ENCODE measurements around the gene PAXIP1. TPM values are rescaled to one million over a fixed set of nuclear protein-coding genes. Genes with fewer than 3 reads are reported as not detected.
A peak's percentile ranks its signal among the peaks of the same experiment; 100 is the strongest.

The PAXIP1 gene
- total and polyA plus RNA-seq, 2 donors: 20.9 to 24.8 TPM

- peak overlapping the region in 1 of 2 donors; percentile 60 for H3K27ac ChIP-seq (ENCODE audit: low read depth in 1 of 2, low read length in 1 of 2)
- H3K36me3 ChIP-seq (ENCODE audit: control insufficient read depth in 2 of 2, insufficient read depth in 2 of 2, low read length in 1 of 2): peaks cover 28 to 34% of the 10 kb centered on the region in 2 donors
- peak in 2 of 9 donors; percentile 11 to 37 for DNase-seq (ENCODE audit: low read depth in 6 of 9, low spot score in 9 of 9)
- no peaks in the 10 kb centered on the region for H3K9me3 ChIP-seq (ENCODE audit: control insufficient read depth in 2 of 2, insufficient read depth in 1 of 2, low read length in 1 of 2)
- H3K4me1 ChIP-seq (ENCODE audit: control insufficient read depth in 2 of 2, insufficient read depth in 2 of 2, low read length in 2 of 2): peaks cover 12 to 21% of the 10 kb centered on the region in 2 donors
- 18% methylated on average over 24 of the region's 24 CpGs for WGBS
- H3K4me3 ChIP-seq (ENCODE audit: low read length in 2 of 2): peak overlapping the region; percentile 54 to 80
- no peaks in the 10 kb centered on the region for H3K27me3 ChIP-seq (ENCODE audit: control insufficient read depth in 2 of 2, insufficient read depth in 1 of 2, low read length in 1 of 2)
Measured at GRCh38 chr7:155001756-155002410, 1.0 kb downstream of the PAXIP1 start.

GRCh38 chr7:155000795-155001194 lies 2.1 kb downstream of the PAXIP1 start:
- Histone ChIP-seq H3K4me3 (ENCODE audit: low read length in 2 of 2) (peak overlapping the region in 1 of 2 donors; percentile 80), H3K27me3 (ENCODE audit: control insufficient read depth in 2 of 2, insufficient read depth in 1 of 2, low read length in 1 of 2) (no peaks in the 10 kb centered on the region), H3K4me1 (ENCODE audit: control insufficient read depth in 2 of 2, insufficient read depth in 2 of 2, low read length in 2 of 2) (peaks cover 12 to 23% of the 10 kb centered on the region in 2 donors), H3K36me3 (ENCODE audit: control insufficient read depth in 2 of 2, insufficient read depth in 2 of 2, low read length in 1 of 2) (peaks cover 30 to 36% of the 10 kb centered on the region in 2 donors), H3K9me3 (ENCODE audit: control insufficient read depth in 2 of 2, insufficient read depth in 1 of 2, low read length in 1 of 2) (no peaks in the 10 kb centered on the region), H3K27ac (ENCODE audit: low read depth in 1 of 2, low read length in 1 of 2) (no peak overlapping the region)
- DNase-seq (ENCODE audit: low read depth in 6 of 9, low spot score in 9 of 9): peak in 2 of 9 donors; percentile 4 to 45
- WGBS: 93% methylated on average over 2 of the region's 2 CpGs

GRCh38 chr7:154998481-154998880 lies 4.4 kb downstream of the PAXIP1 start:
- WGBS: 98% methylated on average over 3 of the region's 3 CpGs
- Histone ChIP-seq H3K36me3 (ENCODE audit: control insufficient read depth in 2 of 2, insufficient read depth in 2 of 2, low read length in 1 of 2) (peaks cover 34 to 49% of the 10 kb centered on the region in 2 donors), H3K27ac (ENCODE audit: low read depth in 1 of 2, low read length in 1 of 2) (no peak overlapping the region), H3K4me1 (ENCODE audit: control insufficient read depth in 2 of 2, insufficient read depth in 2 of 2, low read length in 2 of 2) (peaks cover 9 to 23% of the 10 kb centered on the region in 2 donors), H3K27me3 (ENCODE audit: control insufficient read depth in 2 of 2, insufficient read depth in 1 of 2, low read length in 1 of 2) (no peaks in the 10 kb centered on the region), H3K4me3 (ENCODE audit: low read length in 2 of 2) (no peak overlapping the region), H3K9me3 (ENCODE audit: control insufficient read depth in 2 of 2, insufficient read depth in 1 of 2, low read length in 1 of 2) (no peaks in the 10 kb centered on the region)
- DNase-seq (ENCODE audit: low read depth in 6 of 9, low spot score in 9 of 9): no peak

- H3K9me3 ChIP-seq (ENCODE audit: control insufficient read depth in 2 of 2, insufficient read depth in 1 of 2, low read length in 1 of 2): no peaks in the 10 kb centered on the region
- DNase-seq (ENCODE audit: low read depth in 6 of 9, low spot score in 9 of 9): no peak
- peaks cover 9 to 23% of the 10 kb centered on the region in 2 donors for H3K4me1 ChIP-seq (ENCODE audit: control insufficient read depth in 2 of 2, insufficient read depth in 2 of 2, low read length in 2 of 2)
- H3K27me3 ChIP-seq (ENCODE audit: control insufficient read depth in 2 of 2, insufficient read depth in 1 of 2, low read length in 1 of 2): no peaks in the 10 kb centered on the region
- peak overlapping the region; percentile 27 for H3K27ac ChIP-seq (ENCODE audit: low read depth in 1 of 2, low read length in 1 of 2)
- WGBS: 93% methylated on average over 10 of the region's 10 CpGs
- peaks cover 34 to 53% of the 10 kb centered on the region in 2 donors for H3K36me3 ChIP-seq (ENCODE audit: control insufficient read depth in 2 of 2, insufficient read depth in 2 of 2, low read length in 1 of 2)
- H3K4me3 ChIP-seq (ENCODE audit: low read length in 2 of 2): no peak overlapping the region
Measured at GRCh38 chr7:154997840-154998370, 5.0 kb downstream of the PAXIP1 start.

- Histone ChIP-seq H3K27ac (ENCODE audit: low read depth in 1 of 2, low read length in 1 of 2) (peak overlapping the region in 1 of 2 donors; percentile 5), H3K4me3 (ENCODE audit: low read length in 2 of 2) (no peak overlapping the region), H3K4me1 (ENCODE audit: control insufficient read depth in 2 of 2, insufficient read depth in 2 of 2, low read length in 2 of 2) (peaks cover 9 to 23% of the 10 kb centered on the region in 2 donors), H3K9me3 (ENCODE audit: control insufficient read depth in 2 of 2, insufficient read depth in 1 of 2, low read length in 1 of 2) (no peaks in the 10 kb centered on the region), H3K27me3 (ENCODE audit: control insufficient read depth in 2 of 2, insufficient read depth in 1 of 2, low read length in 1 of 2) (no peaks in the 10 kb centered on the region), H3K36me3 (ENCODE audit: control insufficient read depth in 2 of 2, insufficient read depth in 2 of 2, low read length in 1 of 2) (peaks cover 39 to 62% of the 10 kb centered on the region in 2 donors)
- DNase-seq (ENCODE audit: low read depth in 6 of 9, low spot score in 9 of 9): no peak
- 98% methylated on average over 4 of the region's 4 CpGs for WGBS
Measured at GRCh38 chr7:154996756-154997155, 6.2 kb downstream of the PAXIP1 start.

- no peak for DNase-seq (ENCODE audit: low read depth in 6 of 9, low spot score in 9 of 9)
- Histone ChIP-seq H3K9me3 (ENCODE audit: control insufficient read depth in 2 of 2, insufficient read depth in 1 of 2, low read length in 1 of 2) (no peaks in the 10 kb centered on the region), H3K4me3 (ENCODE audit: low read length in 2 of 2) (no peak overlapping the region), H3K27me3 (ENCODE audit: control insufficient read depth in 2 of 2, insufficient read depth in 1 of 2, low read length in 1 of 2) (no peaks in the 10 kb centered on the region), H3K4me1 (ENCODE audit: control insufficient read depth in 2 of 2, insufficient read depth in 2 of 2, low read length in 2 of 2) (peaks cover 9 to 23% of the 10 kb centered on the region in 2 donors), H3K27ac (ENCODE audit: low read depth in 1 of 2, low read length in 1 of 2) (no peak overlapping the region), H3K36me3 (ENCODE audit: control insufficient read depth in 2 of 2, insufficient read depth in 2 of 2, low read length in 1 of 2) (peaks cover 39 to 65% of the 10 kb centered on the region in 2 donors)
- 97% methylated on average over 1 of the region's 1 CpG for WGBS
Measured at GRCh38 chr7:154996101-154996500, 6.8 kb downstream of the PAXIP1 start.

- Histone ChIP-seq H3K36me3 (ENCODE audit: control insufficient read depth in 2 of 2, insufficient read depth in 2 of 2, low read length in 1 of 2) (peaks cover 39 to 72% of the 10 kb centered on the region in 2 donors), H3K27me3 (ENCODE audit: control insufficient read depth in 2 of 2, insufficient read depth in 1 of 2, low read length in 1 of 2) (no peaks in the 10 kb centered on the region), H3K4me3 (ENCODE audit: low read length in 2 of 2) (no peak overlapping the region), H3K9me3 (ENCODE audit: control insufficient read depth in 2 of 2, insufficient read depth in 1 of 2, low read length in 1 of 2) (no peaks in the 10 kb centered on the region), H3K4me1 (ENCODE audit: control insufficient read depth in 2 of 2, insufficient read depth in 2 of 2, low read length in 2 of 2) (peaks cover 4 to 16% of the 10 kb centered on the region in 2 donors), H3K27ac (ENCODE audit: low read depth in 1 of 2, low read length in 1 of 2) (no peak overlapping the region)
- DNase-seq (ENCODE audit: low read depth in 6 of 9, low spot score in 9 of 9): no peak
- 91% methylated on average over 2 of the region's 2 CpGs for WGBS
Measured at GRCh38 chr7:154994996-154995395, 7.9 kb downstream of the PAXIP1 start.

GRCh38 chr7:154990964-154991540 lies 11.9 kb downstream of the PAXIP1 start:
- Histone ChIP-seq H3K4me3 (ENCODE audit: low read length in 2 of 2) (no peak overlapping the region), H3K4me1 (ENCODE audit: control insufficient read depth in 2 of 2, insufficient read depth in 2 of 2, low read length in 2 of 2) (no peaks in the 10 kb centered on the region), H3K9me3 (ENCODE audit: control insufficient read depth in 2 of 2, insufficient read depth in 1 of 2, low read length in 1 of 2) (no peaks in the 10 kb centered on the region), H3K36me3 (ENCODE audit: control insufficient read depth in 2 of 2, insufficient read depth in 2 of 2, low read length in 1 of 2) (peaks cover 25 to 64% of the 10 kb centered on the region in 2 donors), H3K27me3 (ENCODE audit: control insufficient read depth in 2 of 2, insufficient read depth in 1 of 2, low read length in 1 of 2) (no peaks in the 10 kb centered on the region), H3K27ac (ENCODE audit: low read depth in 1 of 2, low read length in 1 of 2) (no peak overlapping the region)
- no peak for DNase-seq (ENCODE audit: low read depth in 6 of 9, low spot score in 9 of 9)
- 95% methylated on average over 3 of the region's 3 CpGs for WGBS

- Histone ChIP-seq H3K4me1 (ENCODE audit: control insufficient read depth in 2 of 2, insufficient read depth in 2 of 2, low read length in 2 of 2) (no peaks in the 10 kb centered on the region), H3K4me3 (ENCODE audit: low read length in 2 of 2) (no peak overlapping the region), H3K9me3 (ENCODE audit: control insufficient read depth in 2 of 2, insufficient read depth in 1 of 2, low read length in 1 of 2) (no peaks in the 10 kb centered on the region), H3K36me3 (ENCODE audit: control insufficient read depth in 2 of 2, insufficient read depth in 2 of 2, low read length in 1 of 2) (peaks cover 31 to 51% of the 10 kb centered on the region in 2 donors), H3K27ac (ENCODE audit: low read depth in 1 of 2, low read length in 1 of 2) (no peak overlapping the region), H3K27me3 (ENCODE audit: control insufficient read depth in 2 of 2, insufficient read depth in 1 of 2, low read length in 1 of 2) (no peaks in the 10 kb centered on the region)
- WGBS: 97% methylated on average over 3 of the region's 3 CpGs
- no peak for DNase-seq (ENCODE audit: low read depth in 6 of 9, low spot score in 9 of 9)
Measured at GRCh38 chr7:154987571-154987970, 15.4 kb downstream of the PAXIP1 start.

Data from thymus (tissue), 11 donors.